T-helper 1 cell treated with Interleukin-12 subunit alpha and Interleukin-12 subunit beta and Interleukin-4 antibody, amounts not matched to agents 30 μg/mL and 1 μg/mL, for 36 hours (primary cell): ENCODE results near the gene RAB3IL1.
"Not testable (repeated sequence)": the region's sequence is repeated elsewhere in the genome, so short reads cannot be mapped to it uniquely, and the experiment has no call there.

Experiments
- H3K27ac Mint-ChIP-seq: one replicate; pipeline ENCODE4 v1.8.0; 2021; ENCODE audit warnings: mild to moderate bottlenecking, mixed read lengths
- H3K27me3 Mint-ChIP-seq: one replicate; pipeline ENCODE4 v1.8.0; 2021; ENCODE audit warnings: low read depth, mixed read lengths
- H3K36me3 Mint-ChIP-seq: one replicate; pipeline ENCODE4 v1.8.0; 2021; ENCODE audit warnings: low read depth, mixed read lengths
- H3K4me1 Mint-ChIP-seq: one replicate; pipeline ENCODE4 v1.8.0; 2021; ENCODE audit warnings: low read depth, mixed read lengths
- H3K4me3 Mint-ChIP-seq: one replicate; pipeline ENCODE4 v1.8.0; 2021; ENCODE audit warnings: mild to moderate bottlenecking, moderate library complexity, mixed read lengths
- H3K9me3 Mint-ChIP-seq: one replicate; pipeline ENCODE4 v1.8.0; 2021; ENCODE audit warnings: mixed read lengths

The RAB3IL1 gene

GRCh38 chr11:61957021-61957770 lies 39.8 kb upstream of the RAB3IL1 start:
- H3K27me3 Mint-ChIP-seq, result peaks cover 16% of the 10 kb centered on the region
- no peak overlapping the region for H3K4me3 Mint-ChIP-seq
- no peaks in the 10 kb centered on the region for H3K9me3 Mint-ChIP-seq
- no peak overlapping the region for H3K27ac Mint-ChIP-seq
- H3K36me3 Mint-ChIP-seq, result peaks cover 2% of the 10 kb centered on the region
- H3K4me1 Mint-ChIP-seq, result peaks cover 4% of the 10 kb centered on the region

GRCh38 chr11:61956191-61957020 lies 39.0 kb upstream of the RAB3IL1 start:
- H3K4me1 Mint-ChIP-seq, result peaks cover 4% of the 10 kb centered on the region
- no peaks in the 10 kb centered on the region for H3K9me3 Mint-ChIP-seq
- H3K4me3 Mint-ChIP-seq, result no peak overlapping the region
- H3K36me3 Mint-ChIP-seq, result no peaks in the 10 kb centered on the region
- peaks cover 16% of the 10 kb centered on the region for H3K27me3 Mint-ChIP-seq
- no peak overlapping the region for H3K27ac Mint-ChIP-seq

- H3K27me3 Mint-ChIP-seq, result peaks cover 16% of the 10 kb centered on the region
- no peak overlapping the region for H3K4me3 Mint-ChIP-seq
- peaks cover 4% of the 10 kb centered on the region for H3K4me1 Mint-ChIP-seq
- H3K27ac Mint-ChIP-seq, result no peak overlapping the region
- no peaks in the 10 kb centered on the region for H3K36me3 Mint-ChIP-seq
- no peaks in the 10 kb centered on the region for H3K9me3 Mint-ChIP-seq
These were observed 38.2 kb upstream of the RAB3IL1 start for GRCh38 chr11:61955422-61956135.

GRCh38 chr11:61954851-61955421 lies 37.6 kb upstream of the RAB3IL1 start:
- Mint-ChIP-seq H3K4me1 (peaks cover 4% of the 10 kb centered on the region), H3K9me3 (no peaks in the 10 kb centered on the region), H3K4me3 (no peak overlapping the region), H3K27me3 (peaks cover 16% of the 10 kb centered on the region), H3K27ac (no peak overlapping the region), H3K36me3 (no peaks in the 10 kb centered on the region)

- Mint-ChIP-seq H3K4me3 (no peak overlapping the region), H3K9me3 (no peaks in the 10 kb centered on the region), H3K27ac (no peak overlapping the region), H3K4me1 (peaks cover 4% of the 10 kb centered on the region), H3K27me3 (peaks cover 16% of the 10 kb centered on the region), H3K36me3 (no peaks in the 10 kb centered on the region)
These were observed 36.9 kb upstream of the RAB3IL1 start for GRCh38 chr11:61954106-61954850.

GRCh38 chr11:61953632-61954031 lies 36.3 kb upstream of the RAB3IL1 start:
- H3K36me3 Mint-ChIP-seq, H3K4me3 Mint-ChIP-seq, H3K27ac Mint-ChIP-seq, H3K9me3 Mint-ChIP-seq, H3K4me1 Mint-ChIP-seq: not testable (repeated sequence)
- peaks cover 13% of the 10 kb centered on the region for H3K27me3 Mint-ChIP-seq

GRCh38 chr11:61952882-61953281 lies 35.5 kb upstream of the RAB3IL1 start:
- Mint-ChIP-seq H3K27me3 (peaks cover 13% of the 10 kb centered on the region), H3K9me3 (no peaks in the 10 kb centered on the region), H3K4me1 (peaks cover 2% of the 10 kb centered on the region), H3K36me3 (no peaks in the 10 kb centered on the region), H3K4me3 (no peak overlapping the region), H3K27ac (no peak overlapping the region)

GRCh38 chr11:61951484-61952135 lies 34.2 kb upstream of the RAB3IL1 start:
- H3K4me1 Mint-ChIP-seq, result peaks cover 2% of the 10 kb centered on the region
- peaks cover 11% of the 10 kb centered on the region for H3K27me3 Mint-ChIP-seq
- no peak overlapping the region for H3K27ac Mint-ChIP-seq

GRCh38 chr11:61950035-61950547 lies 32.7 kb upstream of the RAB3IL1 start, which contains the start of gene BEST1:
Gene BEST1, plus strand, starts transcription at chr11:61950351. Its CDS starts 1,456 bp downstream, at chr11:61951807.
- Mint-ChIP-seq H3K27ac (no peak within 1 kb of the TSS), H3K4me1 (peaks cover 2% of the 10 kb centered on the region), H3K27me3 (no peaks in the 10 kb centered on the region), H3K4me3 (no peak within 1 kb of the TSS), H3K36me3 (no peaks in the 10 kb centered on the region), H3K9me3 (no peaks in the 10 kb centered on the region)

More at GRCh38 chr11:61951484-61952135, 34.2 kb upstream of the RAB3IL1 start:
- Mint-ChIP-seq H3K36me3 (no peaks in the 10 kb centered on the region), H3K9me3 (no peaks in the 10 kb centered on the region), H3K4me3 (no peak overlapping the region)

GRCh38 chr11:61949169-61950034 lies 32.0 kb upstream of the RAB3IL1 start:
- no peaks in the 10 kb centered on the region for H3K36me3 Mint-ChIP-seq
- no peak overlapping the region for H3K27ac Mint-ChIP-seq
- no peaks in the 10 kb centered on the region for H3K4me1 Mint-ChIP-seq
- no peaks in the 10 kb centered on the region for H3K9me3 Mint-ChIP-seq
- H3K27me3 Mint-ChIP-seq, result no peaks in the 10 kb centered on the region
- no peak overlapping the region for H3K4me3 Mint-ChIP-seq

- no peak overlapping the region for H3K27ac Mint-ChIP-seq
- H3K4me3 Mint-ChIP-seq, result no peak overlapping the region
- no peaks in the 10 kb centered on the region for H3K36me3 Mint-ChIP-seq
- peaks cover 5% of the 10 kb centered on the region for H3K27me3 Mint-ChIP-seq
- no peaks in the 10 kb centered on the region for H3K9me3 Mint-ChIP-seq
- no peaks in the 10 kb centered on the region for H3K4me1 Mint-ChIP-seq
These were observed 31.1 kb upstream of the RAB3IL1 start for GRCh38 chr11:61948505-61948904.

- Mint-ChIP-seq H3K4me1 (no peaks in the 10 kb centered on the region), H3K9me3 (no peaks in the 10 kb centered on the region), H3K27ac (peak overlapping the region; percentile 21), H3K27me3 (peaks cover 9% of the 10 kb centered on the region), H3K36me3 (no peaks in the 10 kb centered on the region), H3K4me3 (no peak overlapping the region)
These were observed 30.3 kb upstream of the RAB3IL1 start for GRCh38 chr11:61947486-61948210.
